GM10847 (cell line): ENCODE data around the gene MYRF.

Source experiments
- POLR2A ChIP-seq: IDR thresholded peaks from 2 replicates; pipeline ENCODE4 v1.6.1; 2011; ENCODE audit not compliant: insufficient read length; ENCODE audit errors: extremely low read depth

The MYRF gene

GRCh38 chr11:61834278-61835048 is 82.0 kb downstream of the MYRF start:
- TF ChIP-seq POLR2A, result peak; percentile 57

GRCh38 chr11:61836193-61836592 is 83.8 kb downstream of the MYRF start:
- TF ChIP-seq POLR2A, result no peak

GRCh38 chr11:61837411-61838005 is 85.1 kb downstream of the MYRF start:
- peak; percentile 14 for TF ChIP-seq POLR2A
